KBM-7 (cell line): ENCODE results near the gene THOP1.
"Not testable (repeated sequence)": the region's sequence is repeated elsewhere in the genome, so short reads cannot be mapped to it uniquely, and the experiment has no call there.

ENCODE experiments used
- DNase-seq: peaks from one replicate; pipeline ENCODE4 v3.0.0-alpha.2; 2015
- in situ Hi-C: fragments of 300-500 bp; cut with MboI; formaldehyde crosslinking; loops from 2 replicates; pipeline ENCODE4 v1.14.3; 2020; ENCODE audit warnings: low sequenced_read_pairs, low pct_unique_long_range_greater_than_20kb, mixed read lengths

Gene THOP1

DNA sequence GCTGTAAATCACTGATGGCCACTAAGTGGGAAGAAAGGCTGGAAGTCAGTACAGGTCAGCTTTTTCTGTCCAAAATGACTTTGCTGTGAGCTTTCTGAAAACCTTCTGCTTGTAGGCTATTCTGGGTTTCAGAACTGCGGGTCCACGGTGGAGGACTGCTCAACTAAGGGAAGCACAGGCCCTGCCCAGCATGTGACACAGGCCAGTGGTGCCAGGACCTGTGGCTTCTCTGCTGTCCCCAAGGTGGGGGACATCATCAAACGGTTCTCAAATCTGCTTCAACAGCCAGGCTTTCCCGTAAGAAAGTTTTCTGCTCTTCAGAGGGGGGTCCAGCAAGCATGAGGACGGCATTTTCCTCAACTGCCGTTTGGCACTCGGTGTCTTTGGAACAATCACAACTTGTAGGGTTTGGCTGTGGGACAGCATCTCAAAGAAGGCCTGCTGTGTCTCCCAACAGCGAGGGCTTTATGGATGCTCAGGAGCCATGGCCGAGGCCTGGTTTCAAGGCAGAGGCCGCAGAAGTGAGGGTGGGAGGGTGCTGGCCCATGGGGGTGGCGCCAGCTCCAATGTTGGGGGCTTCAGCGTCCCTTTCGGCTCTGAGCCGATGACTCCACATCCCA, 6.1 kb upstream of the THOP1 start:
- DNase-seq, result no peak
- in situ Hi-C loops, result no loop called here

DNA sequence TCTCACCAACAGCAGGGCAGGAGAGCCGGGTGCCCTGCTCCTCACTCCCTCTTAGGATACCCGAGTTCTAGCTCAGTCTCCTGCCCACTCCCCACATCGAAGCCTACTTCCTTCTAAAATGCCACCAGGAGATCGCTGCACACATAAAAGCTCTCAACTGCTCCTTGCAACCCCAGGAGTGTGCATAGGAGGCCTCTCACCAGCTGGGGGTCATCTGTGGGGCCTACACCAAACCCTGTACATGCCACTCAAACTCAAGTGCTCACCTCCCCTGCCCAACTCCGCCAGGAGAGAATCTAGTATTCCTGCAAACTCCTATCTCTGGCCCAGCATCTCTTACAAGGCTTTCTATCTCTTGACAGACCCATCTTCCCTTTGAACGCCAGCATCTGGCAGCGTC, 5.0 kb upstream of the THOP1 start:
- DNase-seq, result no peak
- in situ Hi-C loops, result no loop called here

GRCh38 chr19:2782329-2782935, 2.9 kb upstream of the THOP1 start:
- in situ Hi-C loops, result no loop called here
- peak; percentile 12 for DNase-seq

DNA sequence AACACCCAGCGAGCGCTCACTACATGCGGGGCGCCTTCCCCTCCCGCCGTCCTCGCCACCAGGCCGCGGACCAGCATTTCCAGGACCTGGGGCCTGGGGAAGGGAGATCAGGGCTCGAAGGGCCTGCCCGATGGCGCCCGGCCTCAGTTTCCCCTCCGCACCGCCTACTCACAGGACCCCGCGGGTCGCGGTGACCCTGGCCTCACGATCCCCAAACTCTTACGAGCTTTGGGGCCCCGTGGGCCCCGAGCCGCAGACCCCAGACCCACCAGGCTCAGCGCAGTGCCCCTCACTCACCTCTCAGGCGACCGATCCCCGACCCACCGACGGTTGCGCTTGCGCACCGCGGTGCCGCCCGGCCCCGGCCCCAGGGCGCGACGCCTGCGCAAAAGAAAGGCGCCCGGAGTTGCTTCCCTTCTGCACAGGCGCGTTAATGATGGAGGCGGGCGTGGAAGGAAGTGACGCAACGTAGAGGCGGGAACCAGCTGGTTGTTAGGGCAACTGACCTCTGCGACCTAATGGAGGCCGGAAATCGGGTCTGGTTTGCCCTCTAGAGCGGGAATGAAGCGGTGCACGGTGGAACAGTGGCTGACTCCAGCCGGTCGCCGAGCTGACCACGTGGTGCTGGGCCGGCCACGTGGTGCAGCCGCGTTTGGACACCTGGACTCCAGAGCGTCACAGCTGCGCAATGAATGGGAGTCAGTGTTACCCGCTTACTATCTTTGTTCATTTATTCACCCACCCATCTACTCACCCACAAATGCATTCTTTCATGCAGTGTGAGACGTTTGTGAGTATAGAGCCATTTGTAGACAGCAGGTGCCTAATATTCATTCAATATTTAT, 2.1 kb upstream of the THOP1 start, which contains the start of gene SGTA:
Gene SGTA (minus strand): TSS at position 338 of the 845 bp plus-strand sequence. CDS start 14,205 bp downstream, outside the sequence.
- peak; percentile 100 for DNase-seq
- in situ Hi-C loops, result no loop called here

GRCh38 chr19:2783781-2784145, 1.5 kb upstream of the THOP1 start:
- in situ Hi-C loops, result no loop called here
- DNase-seq, result no peak

DNA sequence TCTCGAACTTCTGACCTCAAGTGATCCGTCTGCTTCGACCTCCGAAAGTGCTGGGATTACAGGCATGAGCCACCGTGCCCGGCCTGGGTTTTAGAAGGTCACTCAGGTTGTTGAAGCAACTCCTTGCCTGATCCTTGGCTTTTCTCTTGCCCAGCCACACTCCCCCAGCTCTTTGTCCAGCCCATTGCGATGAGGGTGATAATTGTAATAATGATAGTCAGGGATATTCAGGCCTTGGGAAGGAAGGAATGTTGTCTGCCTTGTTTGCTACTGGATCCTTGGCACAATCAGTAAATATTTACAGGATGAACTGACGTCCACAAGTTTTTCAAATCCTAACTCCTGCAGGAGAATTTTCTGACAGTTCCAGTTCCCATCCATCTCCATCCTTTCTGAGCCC, 1.8 kb downstream of the THOP1 start:
- in situ Hi-C loops, result no loop called here

GRCh38 chr19:2788237-2788636, 2.9 kb downstream of the THOP1 start:
- in situ Hi-C loops, result no loop called here
- DNase-seq, result no peak

More for the DNA sequence above, 1.8 kb downstream of the THOP1 start:
- no peak for DNase-seq

DNA sequence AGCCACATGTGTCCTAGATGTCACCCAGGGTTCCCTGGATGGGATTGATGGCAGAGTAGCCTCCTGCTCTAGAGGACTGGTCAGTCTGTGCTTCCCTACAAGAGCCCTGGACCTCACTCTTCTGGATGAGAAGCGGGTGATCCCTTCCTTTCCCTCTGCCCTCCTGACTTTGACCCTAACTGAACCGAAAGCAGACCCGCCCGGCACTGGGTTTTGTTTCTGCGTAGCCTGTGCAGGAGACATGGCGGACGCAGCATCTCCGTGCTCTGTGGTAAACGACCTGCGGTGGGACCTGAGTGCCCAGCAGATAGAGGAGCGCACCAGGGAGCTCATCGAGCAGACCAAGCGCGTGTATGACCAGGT, 4.9 kb downstream of the THOP1 start:
- in situ Hi-C loops, result no loop called here
- DNase-seq, result no peak

DNA sequence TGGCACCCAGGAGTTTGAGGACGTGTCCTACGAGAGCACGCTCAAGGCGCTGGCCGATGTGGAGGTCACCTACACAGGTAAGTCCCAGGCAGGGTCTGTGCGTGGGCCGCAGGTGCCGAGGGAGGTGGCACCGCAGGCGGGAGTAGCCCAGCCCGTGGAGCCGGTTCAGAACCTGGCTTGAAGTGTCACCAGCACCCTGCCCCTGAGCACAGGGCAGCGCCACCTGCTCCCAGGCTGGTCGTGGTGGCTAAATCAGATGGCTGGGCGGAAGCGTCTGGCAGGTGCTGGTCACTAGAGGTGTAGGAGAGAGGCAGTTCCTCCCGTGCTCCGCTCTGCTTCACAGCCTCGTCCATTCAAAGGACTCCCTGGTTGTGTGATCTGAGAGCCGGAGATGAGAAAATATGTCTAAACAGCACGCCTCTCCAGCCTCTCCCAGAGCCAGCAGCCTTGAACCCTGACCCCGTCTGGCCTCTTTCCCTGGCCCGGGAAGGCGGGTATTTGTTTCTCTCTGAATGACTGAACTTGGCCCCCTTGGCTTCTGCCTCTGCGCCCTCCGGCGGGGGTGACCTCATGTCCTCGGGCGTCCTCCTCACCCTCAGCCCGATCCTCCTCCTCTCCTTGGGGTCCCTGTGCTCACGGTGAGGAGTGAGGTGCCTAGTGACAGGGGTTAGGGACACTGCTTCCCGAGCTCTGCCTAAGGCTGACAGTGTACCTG, 5.4 kb downstream of the THOP1 start:
- in situ Hi-C loops, result no loop called here
- DNase-seq, result no peak

DNA sequence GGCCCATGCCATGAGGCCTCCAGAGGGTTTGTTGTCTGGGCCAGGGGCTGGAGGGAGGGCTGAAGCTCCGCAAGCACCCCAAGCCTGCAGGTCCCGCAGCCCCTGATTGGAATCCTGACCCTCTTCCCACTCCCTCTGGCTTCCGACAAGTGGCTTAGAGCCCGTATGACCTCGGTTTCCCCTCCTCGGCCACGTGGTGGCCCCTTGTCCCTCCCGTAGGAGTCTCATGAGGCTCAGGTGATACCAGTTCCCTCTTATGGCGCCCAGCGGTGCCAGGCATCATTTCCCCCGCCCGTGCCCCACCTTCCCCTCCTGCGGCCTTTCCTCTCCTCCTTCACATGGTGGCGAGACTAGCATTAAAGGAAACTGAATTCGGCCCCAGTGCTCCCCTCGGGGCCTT, 6.1 kb downstream of the THOP1 start:
- no peak for DNase-seq
- in situ Hi-C loops, result no loop called here

DNA sequence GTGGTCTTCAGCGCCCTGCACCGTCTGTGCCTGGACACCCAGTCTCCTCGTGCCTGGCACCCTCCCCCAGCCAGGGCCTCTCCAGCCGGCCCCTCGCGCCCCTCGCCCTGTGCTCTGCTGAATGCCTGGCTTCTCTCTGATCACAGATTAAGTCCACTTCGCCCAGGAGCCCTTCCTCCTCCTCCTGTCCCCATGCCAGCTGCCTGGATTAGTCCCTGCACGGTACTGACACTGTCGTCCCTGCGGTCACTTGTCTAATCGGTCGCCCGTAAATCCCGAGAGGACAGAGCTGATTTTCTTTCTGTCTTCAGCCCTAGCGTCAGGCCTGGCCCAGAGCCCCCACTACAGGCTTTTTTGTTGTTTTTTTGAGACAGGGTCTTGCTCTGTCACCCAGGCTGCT, 6.6 kb downstream of the THOP1 start:
- in situ Hi-C loops, result no loop called here
- no peak for DNase-seq

DNA sequence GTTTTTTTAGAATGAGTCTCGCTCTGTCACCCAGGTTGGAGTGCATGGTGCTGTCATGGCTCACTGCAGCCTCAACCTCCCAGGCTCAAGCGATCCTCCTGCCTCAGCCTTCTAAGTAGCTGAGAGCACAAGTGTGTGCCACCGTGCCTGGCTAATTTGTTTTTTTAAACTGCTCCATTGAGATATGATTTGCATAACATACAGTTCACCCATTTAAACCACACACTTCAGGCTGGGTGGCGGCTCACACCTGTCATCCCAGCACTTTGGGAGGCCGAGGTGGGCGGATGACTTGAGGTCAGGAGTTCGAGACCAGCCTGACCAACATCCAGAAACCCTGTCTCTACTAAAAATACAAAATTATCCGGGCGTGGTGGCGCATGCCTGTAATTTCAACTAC, 7.4 kb downstream of the THOP1 start:
- DNase-seq, in situ Hi-C loops: not testable (repeated sequence)

DNA sequence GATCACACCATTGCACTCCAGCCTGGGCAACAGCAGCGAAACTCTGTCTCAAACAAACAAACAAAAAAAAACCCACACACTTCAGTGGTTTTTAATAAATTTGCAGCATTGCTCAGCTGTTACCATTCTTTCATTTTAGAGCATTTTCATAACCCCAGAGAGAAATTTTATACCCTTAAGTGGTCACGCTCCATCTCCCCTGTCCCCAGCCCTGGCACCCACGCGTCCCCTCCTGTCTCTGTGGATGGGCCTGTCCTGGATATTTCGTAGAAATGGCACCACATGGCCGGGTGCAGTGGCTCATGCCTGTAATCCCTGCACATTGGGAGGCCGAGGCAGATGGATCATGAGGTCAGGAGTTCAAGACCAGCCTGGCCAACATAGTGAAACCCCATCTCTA, 7.8 kb downstream of the THOP1 start:
- in situ Hi-C loops, result no loop called here
- no peak for DNase-seq

- DNase-seq, result no peak
- in situ Hi-C loops, result no loop called here
Observed at GRCh38 chr19:2793577-2793976, 8.3 kb downstream of the THOP1 start.

GRCh38 chr19:2795827-2796658, 10.7 kb downstream of the THOP1 start:
- DNase-seq, result no peak
- in situ Hi-C loops, result no loop called here

DNA sequence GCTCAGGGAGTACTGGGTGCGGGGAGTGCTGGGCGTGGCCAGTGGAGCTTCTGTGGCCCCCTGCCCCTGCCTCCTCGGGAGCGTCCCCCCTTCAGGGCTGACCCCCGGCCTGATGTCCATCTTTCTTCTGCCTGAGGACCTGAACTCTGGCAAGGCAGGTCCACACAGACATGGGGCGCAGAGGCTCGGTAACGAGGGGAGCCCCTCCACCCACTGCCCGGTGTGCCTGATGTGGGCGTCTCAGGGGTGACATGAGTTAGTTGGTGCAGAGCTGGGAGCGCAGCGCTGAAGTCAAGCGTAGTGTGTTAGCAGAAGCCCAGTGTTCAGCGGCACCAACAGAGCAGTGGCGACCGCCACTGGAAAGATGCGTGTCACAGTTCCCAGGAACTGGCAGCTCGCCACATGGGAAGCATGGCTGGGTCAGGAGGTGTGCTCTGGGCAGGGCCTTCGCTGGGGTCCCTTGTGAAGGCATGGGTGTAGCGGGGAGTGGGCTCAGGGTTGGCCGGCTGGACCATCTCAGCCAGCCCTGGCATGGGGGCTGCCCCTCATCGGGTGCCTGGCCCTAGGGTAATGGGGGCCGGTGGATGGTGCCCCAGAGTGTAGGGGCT, 11.5 kb downstream of the THOP1 start:
- no peak for DNase-seq
- in situ Hi-C loops, result no loop called here

GRCh38 chr19:2797280-2797679, 12.0 kb downstream of the THOP1 start:
- DNase-seq, result no peak
- in situ Hi-C loops, result no loop called here

- DNase-seq, result no peak
- in situ Hi-C loops, result no loop called here
Observed at GRCh38 chr19:2798158-2798685, 12.9 kb downstream of the THOP1 start.
